HepG2 (cell line): ENCODE results near the gene SYVN1. TPM values are rescaled to one million over a fixed set of nuclear protein-coding genes. Genes with fewer than 3 reads are reported as not detected.

Experiments
- ARID2 ChIP-seq: sonication (generic); formaldehyde crosslinking; IDR thresholded peaks from 2 replicates; pipeline ENCODE4 v1.8.1; 2022; ENCODE audit warnings: mild to moderate bottlenecking, missing genetic modification reagents, borderline replicate concordance
- E2F2 ChIP-seq: sonication (generic); formaldehyde crosslinking; IDR thresholded peaks from 2 replicates; pipeline ENCODE4 v1.4.0; 2020; ENCODE audit warnings: missing genetic modification reagents, borderline replicate concordance
- FOXA1 ChIP-seq, 2 experiments: fragments of 450-650 bp in 1 of 2; sonication (generic) in 1 of 2; formaldehyde crosslinking in 1 of 2; IDR thresholded peaks; 2 replicates each; pipeline versions ENCODE4 v1.4.0 to v1.6.1; 2016 to 2020; ENCODE audit warnings: missing genetic modification reagents in 1 of 2
- GABPA ChIP-seq, 2 experiments: IDR thresholded peaks; 2 replicates each; pipeline ENCODE4 v1.6.1; 2011 to 2016; ENCODE audit warnings: low read depth in 2 of 2, low read length in 1 of 2, missing biosample characterization in 1 of 2, missing genetic modification characterization in 1 of 2
- GFI1 ChIP-seq: sonication (generic); formaldehyde crosslinking; IDR thresholded peaks from 2 replicates; pipeline ENCODE4 v1.5.0; 2020; ENCODE audit warnings: missing genetic modification reagents, mild to moderate bottlenecking, borderline replicate concordance
- GMEB1 ChIP-seq: sonication (generic); formaldehyde crosslinking; IDR thresholded peaks from 2 replicates; pipeline ENCODE4 v1.5.1; 2020; ENCODE audit warnings: missing genetic modification reagents, mild to moderate bottlenecking, borderline replicate concordance
- HOXA5 ChIP-seq: sonication (generic); formaldehyde crosslinking; IDR thresholded peaks from 2 replicates; pipeline ENCODE4 v1.4.0; 2020; ENCODE audit warnings: missing genetic modification reagents
- MED13 ChIP-seq: sonication (generic); formaldehyde crosslinking; IDR thresholded peaks from 2 replicates; pipeline ENCODE4 v1.5.0; 2020; ENCODE audit warnings: missing genetic modification reagents
- MIXL1 ChIP-seq: IDR thresholded peaks from 2 replicates; pipeline ENCODE4 v1.6.1; 2016
- MNT ChIP-seq: fragments of 450-650 bp; IDR thresholded peaks from 2 replicates; pipeline ENCODE4 v1.6.1; 2016
- NCOA2 ChIP-seq: sonication (generic); formaldehyde crosslinking; IDR thresholded peaks from 2 replicates; pipeline ENCODE4 v1.8.0; 2022; ENCODE audit warnings: inconsistent platforms
- NFE2L1 ChIP-seq: sonication (generic); formaldehyde crosslinking; IDR thresholded peaks from 2 replicates; pipeline ENCODE4 v1.4.0; 2020; ENCODE audit warnings: missing genetic modification reagents, mild to moderate bottlenecking, borderline replicate concordance
- NFKBIZ ChIP-seq: IDR thresholded peaks from 2 replicates; pipeline ENCODE4 v1.6.1; 2018; ENCODE audit warnings: missing genetic modification reagents, missing compliant biosample characterization
- NFYB ChIP-seq: sonication (generic); formaldehyde crosslinking; IDR thresholded peaks from 2 replicates; pipeline ENCODE4 v1.4.0; 2020; ENCODE audit warnings: missing genetic modification reagents
- PAWR ChIP-seq: sonication (generic); formaldehyde crosslinking; IDR thresholded peaks from 2 replicates; pipeline ENCODE4 v1.4.0; 2020; ENCODE audit warnings: missing genetic modification reagents, mild to moderate bottlenecking, borderline replicate concordance
- PREB ChIP-seq: sonication (generic); formaldehyde crosslinking; IDR thresholded peaks from 2 replicates; pipeline ENCODE4 v1.4.0; 2020; ENCODE audit warnings: missing genetic modification reagents
- PRMT3 ChIP-seq: sonication (generic); formaldehyde crosslinking; IDR thresholded peaks from 2 replicates; pipeline ENCODE4 v1.8.1; 2022; ENCODE audit warnings: low read depth, mild to moderate bottlenecking, moderate library complexity, missing genetic modification reagents, borderline replicate concordance
- ZEB1 ChIP-seq: IDR thresholded peaks from 2 replicates; pipeline ENCODE4 v1.6.1; 2012; ENCODE audit warnings: mild to moderate bottlenecking, low read depth, inconsistent platforms; ENCODE audit not compliant: insufficient replicate concordance
- ZMYM2 ChIP-seq: sonication (generic); formaldehyde crosslinking; IDR thresholded peaks from 2 replicates; pipeline ENCODE4 v1.8.0; 2022; ENCODE audit warnings: mild to moderate bottlenecking, missing genetic modification reagents
- ZNF224 ChIP-seq: sonication (generic); formaldehyde crosslinking; IDR thresholded peaks from 2 replicates; pipeline ENCODE4 v1.5.0; 2020; ENCODE audit warnings: mild to moderate bottlenecking, missing genetic modification reagents
- ZNF3 ChIP-seq: IDR thresholded peaks from 2 replicates; pipeline ENCODE4 v1.7.0; 2017; ENCODE audit warnings: inconsistent platforms
- ZNF44 ChIP-seq: sonication (generic); formaldehyde crosslinking; IDR thresholded peaks from 2 replicates; pipeline ENCODE4 v1.5.1; 2020; ENCODE audit warnings: mild to moderate bottlenecking, missing genetic modification reagents
- ZNF569 ChIP-seq: sonication (generic); formaldehyde crosslinking; IDR thresholded peaks from 2 replicates; pipeline ENCODE4 v1.5.0; 2020; ENCODE audit warnings: mild to moderate bottlenecking, missing genetic modification reagents, moderate library complexity, borderline replicate concordance
- ZNF724P ChIP-seq: sonication (generic); formaldehyde crosslinking; IDR thresholded peaks from 2 replicates; pipeline ENCODE4 v1.8.0; 2022; ENCODE audit warnings: missing genetic modification reagents, borderline replicate concordance
- ZNF879 ChIP-seq: sonication (generic); formaldehyde crosslinking; IDR thresholded peaks from 2 replicates; pipeline ENCODE4 v1.8.1; 2023; ENCODE audit warnings: missing genetic modification reagents
- polyA plus RNA-seq, 8 experiments: library from polyadenylated mRNA; depleted of rRNA in 3 of 8; stranded (reverse) in 7 of 8; unstranded in 1 of 8; fragments of >200 nt; fragmentation: Illumina TruSeq in 4 of 8; extraction: Trizol in 4 of 8; gene quantifications; 2 replicates each; pipeline versions ENCODE4 v1.2.1 to v1.2.3, GENCODE V29; 2011 to 2016; ENCODE audit warnings: low read depth in 4 of 8, missing spikeins in 1 of 8, mixed read lengths in 1 of 8; ENCODE audit not compliant: insufficient read depth in 1 of 8
- total RNA-seq, 5 experiments: library from RNA; depleted of rRNA; stranded (reverse); fragments of >200 nt; fragmentation: Illumina TruSeq; extraction: Trizol; gene quantifications; 2 replicates each; pipeline ENCODE4 v1.2.3, GENCODE V29; 2016; ENCODE audit warnings: low read depth in 1 of 5

The SYVN1 gene
- total and polyA plus RNA-seq, 2 of the 13 experiments (the other 11 are each of a cell fraction or from before 2014, with no cell fraction given) = 10.3 to 22.5 TPM

- peak; percentile 32; the same call in 1 of the 2 replicates for TF ChIP-seq MED13 (CRISPR knock-in tag)
- TF ChIP-seq E2F2 (CRISPR knock-in tag) = peak; percentile 73
- TF ChIP-seq NCOA2 = peak; percentile 64
- TF ChIP-seq ZNF724P (CRISPR knock-in tag) = peak; percentile 92
- no peak for TF ChIP-seq PREB (CRISPR knock-in tag)
- TF ChIP-seq MIXL1 (CRISPR knock-in tag) = no peak; the same call in 1 of the 2 replicates
- TF ChIP-seq ZNF879 (CRISPR knock-in tag) = no peak
- TF ChIP-seq ZEB1 = peak; percentile 60
- TF ChIP-seq GFI1 = no peak; the same call in 1 of the 2 replicates
- no peak for TF ChIP-seq ZNF3
- TF ChIP-seq GMEB1 (CRISPR knock-in tag) = peak; percentile 94
- TF ChIP-seq PRMT3 (CRISPR knock-in tag) = 0 out of 2 replicates have a peak, but pooled peaks have one; percentile 75
- peak; percentile 96 for TF ChIP-seq ARID2 (CRISPR knock-in tag)
- no peak for TF ChIP-seq ZNF224 (CRISPR knock-in tag)
- TF ChIP-seq ZNF44 = no peak
- TF ChIP-seq NFE2L1 = no peak
- peak; percentile 68 for TF ChIP-seq NFYB (CRISPR knock-in tag)
- no peak for TF ChIP-seq ZMYM2 (CRISPR knock-in tag)
- peak; percentile 94 for TF ChIP-seq GABPA (IDR thresholded peaks at IDR 0.05; ENCODE audit: low read depth, low read length)
- TF ChIP-seq GABPA (CRISPR knock-in tag; IDR thresholded peaks at IDR 0.05; ENCODE audit: low read depth) = peak; percentile 99
- TF ChIP-seq NFKBIZ (CRISPR knock-in tag) = 0 out of 2 replicates have a peak, but pooled peaks have one; percentile 48
- TF ChIP-seq MNT = peak; percentile 65
- TF ChIP-seq PAWR (CRISPR knock-in tag) = no peak
- TF ChIP-seq HOXA5 (CRISPR knock-in tag) = peak; percentile 8; the same call in 1 of the 2 replicates
- no peak for TF ChIP-seq FOXA1 (IDR thresholded peaks at IDR 0.05)
- TF ChIP-seq FOXA1 (CRISPR knock-in tag; IDR thresholded peaks at IDR 0.05) = 0 out of 2 replicates have a peak, but pooled peaks have one; percentile 5
- TF ChIP-seq ZNF569 = no peak
Measured at GRCh38 chr11:65083834-65084597, 50.3 kb downstream of the SYVN1 start, which contains the start of the genes CDCA5 and ZFPL1 (continued).
